Stimulated activated effector memory CD8-positive, alpha-beta T cell treated with anti-CD3 and anti-CD28 coated beads, Interleukin-12 subunit alpha, Interleukin-12 subunit beta, amount 100 ng/mL, for 72 hours (primary cell): ENCODE data around the gene PDIK1L.
"Not testable (repeated sequence)": the region's sequence is repeated elsewhere in the genome, so short reads cannot be mapped to it uniquely, and the experiment has no call there.

Experiments used
- ATAC-seq: fragments of 150-1000 bp; cut with Tn5 transposase; 2 replicates; pipeline ENCODE4 v1.10.0; 2021
- DNase-seq, 2 donors: peaks; one replicate each; pipeline ENCODE4 v3.0.0; 2021 to 2022; ENCODE audit warnings: low spot score in 2 of 2
- H3K27ac Mint-ChIP-seq: one replicate; pipeline ENCODE4 v1.8.0; 2022; ENCODE audit warnings: mild to moderate bottlenecking, mixed read lengths
- H3K36me3 Mint-ChIP-seq: one replicate; pipeline ENCODE4 v1.8.0; 2022; ENCODE audit warnings: mild to moderate bottlenecking, mixed read lengths
- H3K4me1 Mint-ChIP-seq: one replicate; pipeline ENCODE4 v1.8.0; 2022; ENCODE audit warnings: mixed read lengths
- H3K4me3 Mint-ChIP-seq: one replicate; pipeline ENCODE4 v1.8.0; 2022; ENCODE audit warnings: mild to moderate bottlenecking, mixed read lengths
- H3K9me3 Mint-ChIP-seq: one replicate; pipeline ENCODE4 v1.8.0; 2022; ENCODE audit warnings: mixed read lengths

Gene PDIK1L

GRCh38 chr1:26081267-26082019 lies 30.2 kb upstream of the PDIK1L start:
- Mint-ChIP-seq H3K36me3 (no peaks in the 10 kb centered on the region), H3K9me3 (no peaks in the 10 kb centered on the region), H3K4me1 (no peaks in the 10 kb centered on the region), H3K4me3 (no peak overlapping the region), H3K27ac (no peak overlapping the region)
- ATAC-seq (peak; percentile 19), DNase-seq (no peak)

DNA sequence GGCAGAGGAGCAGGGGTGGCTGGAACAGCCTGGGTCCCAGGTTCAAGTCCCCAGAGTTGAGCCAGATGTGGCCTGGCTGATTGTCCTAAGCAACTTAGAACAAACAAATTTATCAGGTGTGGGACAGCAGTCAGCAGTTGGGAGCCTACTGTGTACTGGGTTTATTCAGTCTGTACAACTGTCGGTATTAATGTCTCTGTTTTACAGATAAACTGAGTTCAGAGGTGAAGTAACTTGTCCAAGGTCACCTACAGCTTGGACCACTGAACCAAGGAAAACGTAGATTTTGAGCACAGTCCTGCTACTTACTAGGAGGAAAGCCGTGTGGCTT lies 29.6 kb upstream of the PDIK1L start:
- DNase-seq (no peak), ATAC-seq (no peak)
- Mint-ChIP-seq H3K4me3 (no peak overlapping the region), H3K9me3 (no peaks in the 10 kb centered on the region), H3K36me3 (no peaks in the 10 kb centered on the region), H3K4me1 (no peaks in the 10 kb centered on the region), H3K27ac (no peak overlapping the region)

- no peak overlapping the region for H3K27ac Mint-ChIP-seq
- H3K4me3 Mint-ChIP-seq: no peak overlapping the region
- ATAC-seq (no peak), DNase-seq (no peak)
- no peaks in the 10 kb centered on the region for H3K9me3 Mint-ChIP-seq
- no peaks in the 10 kb centered on the region for H3K4me1 Mint-ChIP-seq
- H3K36me3 Mint-ChIP-seq: no peaks in the 10 kb centered on the region
These were observed 28.4 kb upstream of the PDIK1L start for GRCh38 chr1:26083208-26083607.

GRCh38 chr1:26084091-26084561 lies 27.5 kb upstream of the PDIK1L start:
- H3K9me3 Mint-ChIP-seq: no peaks in the 10 kb centered on the region
- no peak for ATAC-seq
- no peak overlapping the region for H3K4me3 Mint-ChIP-seq
- no peak for DNase-seq
- H3K4me1 Mint-ChIP-seq: no peaks in the 10 kb centered on the region
- no peaks in the 10 kb centered on the region for H3K36me3 Mint-ChIP-seq
- no peak overlapping the region for H3K27ac Mint-ChIP-seq

DNA sequence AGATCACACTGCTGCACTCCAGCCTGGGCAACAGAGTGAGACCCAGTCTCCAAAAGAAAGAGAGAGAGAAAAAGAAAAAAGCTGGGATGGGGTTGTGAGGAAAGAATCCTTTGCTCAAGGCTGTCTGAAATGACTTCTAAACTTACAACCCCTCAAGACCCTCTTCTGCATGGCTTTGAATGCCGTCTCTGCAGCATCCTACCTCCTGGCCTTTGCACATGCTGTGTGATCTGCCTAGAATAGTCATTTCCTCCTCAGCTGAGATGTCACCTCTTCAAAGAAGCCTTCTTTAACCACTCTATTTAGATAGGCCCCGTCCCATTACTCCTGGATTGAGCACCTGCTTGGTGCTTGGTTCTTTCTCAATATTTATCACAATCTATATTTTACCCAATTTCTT lies 26.8 kb upstream of the PDIK1L start:
- no peaks in the 10 kb centered on the region for H3K9me3 Mint-ChIP-seq
- H3K27ac Mint-ChIP-seq: no peak overlapping the region
- no peaks in the 10 kb centered on the region for H3K4me1 Mint-ChIP-seq
- ATAC-seq: no peak
- no peak overlapping the region for H3K4me3 Mint-ChIP-seq
- DNase-seq: no peak
- H3K36me3 Mint-ChIP-seq: no peaks in the 10 kb centered on the region

GRCh38 chr1:26089125-26089524 lies 22.5 kb upstream of the PDIK1L start:
- no peaks in the 10 kb centered on the region for H3K9me3 Mint-ChIP-seq

GRCh38 chr1:26090893-26091292 lies 20.7 kb upstream of the PDIK1L start:
- DNase-seq (no peak), ATAC-seq (no peak)
- Mint-ChIP-seq H3K27ac (no peak overlapping the region), H3K9me3 (no peaks in the 10 kb centered on the region), H3K4me1 (no peaks in the 10 kb centered on the region), H3K4me3 (no peak overlapping the region), H3K36me3 (no peaks in the 10 kb centered on the region)

More at GRCh38 chr1:26089125-26089524, 22.5 kb upstream of the PDIK1L start:
- ATAC-seq (no peak), DNase-seq (no peak)
- Mint-ChIP-seq H3K27ac (no peak overlapping the region), H3K4me3 (no peak overlapping the region), H3K4me1 (no peaks in the 10 kb centered on the region), H3K36me3 (no peaks in the 10 kb centered on the region)

- ATAC-seq: no peak
- Mint-ChIP-seq H3K36me3 (no peaks in the 10 kb centered on the region), H3K27ac (no peak overlapping the region), H3K4me3 (no peak overlapping the region), H3K9me3 (no peaks in the 10 kb centered on the region), H3K4me1 (no peaks in the 10 kb centered on the region)
- DNase-seq: no peak
These were observed 19.2 kb upstream of the PDIK1L start for GRCh38 chr1:26092422-26092821.

DNA sequence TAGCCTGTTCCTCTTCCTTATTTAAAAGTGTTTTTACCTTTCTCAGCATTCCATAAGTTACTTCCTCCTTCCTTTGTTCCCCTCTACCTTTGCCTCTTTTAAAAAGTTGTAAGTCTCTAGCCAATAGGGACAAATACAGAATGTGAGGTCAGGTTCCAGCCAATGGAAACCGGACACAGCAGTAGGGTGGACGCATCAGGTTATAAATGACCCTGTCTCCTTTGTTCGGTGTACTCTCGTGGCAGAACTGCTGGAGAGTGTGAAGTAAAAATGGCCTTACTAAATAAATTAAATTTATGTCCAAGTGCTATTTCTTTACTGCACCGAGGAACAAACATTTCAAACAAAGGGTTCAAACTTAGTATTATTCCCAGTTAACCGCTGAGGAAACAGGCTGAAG lies 18.1 kb upstream of the PDIK1L start:
- not testable (repeated sequence) for H3K9me3 Mint-ChIP-seq, ATAC-seq, DNase-seq, H3K36me3 Mint-ChIP-seq, H3K4me1 Mint-ChIP-seq, H3K27ac Mint-ChIP-seq, H3K4me3 Mint-ChIP-seq

- Mint-ChIP-seq H3K4me1 (no peaks in the 10 kb centered on the region), H3K4me3 (no peak overlapping the region), H3K9me3 (no peaks in the 10 kb centered on the region), H3K36me3 (no peaks in the 10 kb centered on the region), H3K27ac (no peak overlapping the region)
- ATAC-seq: no peak
- DNase-seq: no peak
These were observed 17.5 kb upstream of the PDIK1L start for GRCh38 chr1:26094076-26094669.

DNA sequence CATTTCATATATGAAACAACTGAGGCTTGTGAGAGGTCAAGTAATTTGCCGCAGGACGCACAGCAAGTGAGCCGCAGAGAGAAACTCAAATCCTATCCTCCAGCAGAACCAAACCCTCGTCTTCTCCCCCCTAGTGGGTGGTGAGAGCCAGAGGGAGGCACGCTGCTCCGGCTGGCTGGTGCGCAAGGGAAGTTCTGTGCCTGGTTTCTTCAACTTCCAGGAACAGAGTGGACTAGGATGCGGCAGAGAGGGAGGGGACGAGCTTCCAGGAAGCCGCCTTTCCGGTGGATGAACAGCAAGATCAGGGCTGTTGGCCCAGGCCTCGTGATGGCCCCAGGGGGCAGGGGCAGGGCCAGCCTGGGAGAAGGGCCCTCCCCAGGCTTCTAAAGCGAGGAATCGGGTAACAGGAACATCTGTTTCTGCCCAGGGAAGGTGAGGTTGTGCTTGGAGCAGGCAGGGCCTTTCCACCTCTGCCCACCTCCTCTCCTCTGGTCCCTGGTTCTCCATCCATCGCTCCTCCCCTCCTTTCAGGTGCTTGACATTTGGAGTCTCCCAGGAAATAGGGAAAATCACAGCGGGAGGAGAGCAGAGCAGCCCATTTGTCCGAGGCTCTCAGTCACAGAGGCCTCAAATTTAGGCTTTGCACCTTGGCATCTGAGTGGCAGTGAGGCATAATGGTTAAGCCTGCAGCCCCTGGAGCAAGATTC lies 16.8 kb upstream of the PDIK1L start:
- DNase-seq (no peak), ATAC-seq (no peak)
- Mint-ChIP-seq H3K9me3 (no peaks in the 10 kb centered on the region), H3K36me3 (no peaks in the 10 kb centered on the region), H3K4me1 (no peaks in the 10 kb centered on the region), H3K27ac (no peak overlapping the region), H3K4me3 (no peak overlapping the region)

DNA sequence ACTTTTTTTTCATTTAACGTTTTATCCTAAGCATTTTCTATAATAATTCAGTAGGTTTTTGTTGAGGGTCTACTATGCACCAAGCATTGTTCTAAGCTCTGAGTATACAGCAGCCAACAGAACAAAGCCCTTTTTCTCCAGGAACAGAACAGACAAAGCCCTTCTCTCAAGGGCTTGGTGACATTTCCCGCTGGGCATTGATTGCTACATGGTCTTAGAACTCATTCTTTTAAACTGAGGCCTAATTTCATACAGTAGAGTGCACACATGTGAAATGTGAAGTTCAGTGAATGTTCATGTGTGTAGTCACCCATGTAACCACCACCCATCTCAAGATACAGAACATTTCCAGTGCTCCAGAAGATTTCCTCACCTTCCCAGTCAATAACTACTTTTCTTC lies 15.2 kb upstream of the PDIK1L start:
- no peak for DNase-seq
- Mint-ChIP-seq H3K4me1 (no peaks in the 10 kb centered on the region), H3K36me3 (no peaks in the 10 kb centered on the region), H3K9me3 (no peaks in the 10 kb centered on the region), H3K27ac (no peak overlapping the region), H3K4me3 (no peak overlapping the region)
- no peak for ATAC-seq

- Mint-ChIP-seq H3K4me3 (no peak overlapping the region), H3K27ac (no peak overlapping the region), H3K4me1 (no peaks in the 10 kb centered on the region), H3K9me3 (no peaks in the 10 kb centered on the region), H3K36me3 (no peaks in the 10 kb centered on the region)
- no peak for DNase-seq
- ATAC-seq: peak; percentile 51
These were observed 13.9 kb upstream of the PDIK1L start for GRCh38 chr1:26097696-26098095.

- Mint-ChIP-seq H3K36me3 (no peaks in the 10 kb centered on the region), H3K4me1 (no peaks in the 10 kb centered on the region), H3K4me3 (no peak overlapping the region), H3K27ac (no peak overlapping the region), H3K9me3 (no peaks in the 10 kb centered on the region)
- DNase-seq (no peak), ATAC-seq (no peak)
These were observed 13.0 kb upstream of the PDIK1L start for GRCh38 chr1:26098602-26099001.

DNA sequence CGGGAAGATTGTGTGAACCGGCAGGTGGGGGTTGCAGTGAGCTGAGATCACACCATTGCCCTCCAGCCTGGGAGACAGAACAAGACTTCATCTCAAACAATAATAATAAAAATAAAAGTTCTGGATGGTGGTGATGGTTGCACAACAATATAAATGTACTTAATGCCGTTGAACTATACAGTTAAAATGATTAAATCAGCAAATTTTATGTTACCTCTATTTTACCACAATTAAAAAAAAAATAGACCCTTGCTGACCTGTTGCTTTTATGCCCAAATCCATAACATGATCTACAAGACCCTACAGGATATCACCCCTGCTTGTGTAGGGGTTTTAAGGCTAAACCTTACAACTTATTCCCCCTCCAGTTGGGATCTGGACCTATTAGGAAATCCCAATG lies 11.8 kb upstream of the PDIK1L start:
- Mint-ChIP-seq H3K36me3 (no peaks in the 10 kb centered on the region), H3K9me3 (no peaks in the 10 kb centered on the region), H3K4me1 (peaks cover under 1% of the 10 kb centered on the region), H3K4me3 (no peak overlapping the region), H3K27ac (no peak overlapping the region)
- DNase-seq (no peak), ATAC-seq (no peak)

GRCh38 chr1:26100204-26100603 lies 11.4 kb upstream of the PDIK1L start:
- not testable (repeated sequence) for DNase-seq, H3K4me3 Mint-ChIP-seq, H3K4me1 Mint-ChIP-seq, H3K27ac Mint-ChIP-seq, H3K36me3 Mint-ChIP-seq, H3K9me3 Mint-ChIP-seq, ATAC-seq
